EH (cell line): Measurements from ENCODE around the gene HOXD3.

Source experiments
- DNase-seq: peaks from one replicate; pipeline ENCODE4 v3.0.0-alpha.2; 2015; ENCODE audit warnings: low read depth

Gene HOXD3

DNA sequence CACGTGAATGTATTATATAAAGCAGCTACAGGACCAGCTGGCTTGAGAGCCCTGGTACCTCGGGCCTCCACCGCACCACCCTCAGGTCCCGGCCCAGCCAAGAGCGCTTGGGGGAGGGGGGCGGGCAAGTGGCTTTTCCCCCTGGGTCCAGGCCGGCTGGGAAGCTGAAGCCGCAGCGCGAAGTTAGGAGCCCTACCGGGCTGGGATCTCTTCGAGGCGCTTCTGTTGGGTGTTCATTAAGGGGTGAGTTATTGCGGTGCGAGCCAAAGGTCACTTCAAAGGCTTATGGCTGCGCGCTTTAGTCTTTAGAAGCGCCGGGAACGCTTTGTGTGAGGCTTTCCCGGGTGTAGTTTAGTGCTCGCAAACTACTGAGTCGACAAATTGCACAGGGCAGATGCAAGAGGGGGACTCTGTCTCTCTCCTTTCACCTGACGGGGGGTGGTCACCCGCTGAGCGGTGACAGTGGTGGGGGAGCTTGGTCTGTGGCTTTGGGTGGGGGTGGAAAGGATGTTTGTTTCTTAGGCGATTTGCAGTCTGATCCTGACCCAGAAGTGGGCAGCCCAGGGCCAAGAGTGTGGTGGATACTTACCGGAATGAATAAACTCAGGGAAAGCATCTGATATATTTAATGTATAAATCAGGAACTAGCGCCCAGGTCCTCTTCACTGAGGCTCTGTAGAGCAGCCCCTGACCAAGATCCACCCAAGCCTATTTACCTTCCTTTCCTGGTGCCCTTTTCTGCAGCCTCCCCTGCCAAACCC is 6.0 kb downstream of the HOXD3 start:
- DNase-seq = no peak

GRCh38 chr2:176163672-176164056 is 6.6 kb downstream of the HOXD3 start:
- DNase-seq = no peak

GRCh38 chr2:176164201-176164600 is 7.1 kb downstream of the HOXD3 start:
- DNase-seq = no peak

GRCh38 chr2:176164611-176165369 is 7.7 kb downstream of the HOXD3 start:
- no peak for DNase-seq

GRCh38 chr2:176165370-176166050 is 8.4 kb downstream of the HOXD3 start:
- DNase-seq = no peak

- no peak for DNase-seq
Measured at GRCh38 chr2:176166272-176166671, 9.2 kb downstream of the HOXD3 start.

DNA sequence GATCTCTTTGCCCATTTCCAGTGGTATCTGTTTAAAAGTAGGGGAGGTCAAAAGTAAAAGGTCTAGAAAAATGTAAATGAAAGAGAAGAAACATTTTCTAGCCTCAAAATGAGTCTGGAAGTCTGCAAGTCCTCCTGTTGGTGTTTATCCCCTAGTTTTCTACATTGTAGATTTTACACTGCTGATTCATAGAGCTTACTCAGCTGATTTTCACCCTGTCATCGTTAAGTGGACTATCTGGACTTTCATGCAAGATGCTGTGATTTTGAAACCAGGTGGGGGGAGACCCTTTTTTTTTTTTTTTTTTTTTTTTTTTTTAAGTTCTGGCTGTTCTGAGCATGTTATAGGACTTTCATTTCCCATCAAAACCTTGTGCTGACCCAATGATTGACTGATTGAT is 10.3 kb downstream of the HOXD3 start:
- DNase-seq = no peak

DNA sequence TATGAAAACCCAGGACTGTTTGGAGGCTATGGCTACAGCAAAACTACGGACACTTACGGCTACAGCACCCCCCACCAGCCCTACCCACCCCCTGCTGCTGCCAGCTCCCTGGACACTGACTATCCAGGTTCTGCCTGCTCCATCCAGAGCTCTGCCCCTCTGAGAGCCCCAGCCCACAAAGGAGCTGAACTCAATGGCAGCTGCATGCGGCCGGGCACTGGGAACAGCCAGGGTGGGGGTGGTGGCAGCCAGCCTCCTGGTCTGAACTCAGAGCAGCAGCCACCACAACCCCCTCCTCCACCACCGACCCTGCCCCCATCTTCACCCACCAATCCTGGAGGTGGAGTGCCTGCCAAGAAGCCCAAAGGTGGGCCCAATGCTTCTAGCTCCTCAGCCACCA is 12.1 kb downstream of the HOXD3 start:
- no peak for DNase-seq

- no peak for DNase-seq
Measured at GRCh38 chr2:176169711-176170110, 12.6 kb downstream of the HOXD3 start.

DNA sequence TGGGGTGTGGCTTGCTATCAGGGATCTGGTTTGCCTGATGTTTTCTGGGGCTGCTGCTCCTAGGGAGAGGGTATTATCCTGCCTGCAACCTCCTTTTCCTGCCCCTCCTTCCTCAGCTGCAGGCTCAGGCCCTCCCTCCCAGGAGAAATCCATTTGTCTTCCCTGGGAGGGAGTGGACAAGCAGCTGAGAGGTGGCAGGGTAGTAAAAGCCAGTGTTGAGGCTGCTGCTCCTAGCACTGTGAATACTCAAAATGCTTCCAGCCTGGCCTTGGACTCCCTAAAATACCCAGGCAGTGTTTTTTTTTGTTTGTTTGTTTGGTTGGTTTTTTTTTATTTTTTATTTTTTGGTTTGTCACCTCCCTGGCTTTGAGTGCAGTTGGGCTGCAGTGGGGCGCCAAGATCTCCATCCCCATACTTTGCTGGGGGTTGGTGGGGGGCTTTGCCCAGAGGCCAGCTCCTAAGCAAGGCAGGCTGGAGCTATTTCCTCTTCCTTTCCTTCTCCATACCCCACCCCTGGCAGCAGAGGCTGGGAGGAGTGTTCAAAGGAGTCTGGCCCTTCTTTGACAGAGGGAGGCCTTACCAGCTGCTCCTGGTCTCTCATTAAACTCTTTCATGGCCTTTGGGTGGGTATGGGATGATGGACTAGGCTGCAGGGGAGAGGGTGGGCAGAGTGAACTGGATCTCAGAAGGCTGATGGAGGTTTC is 13.6 kb downstream of the HOXD3 start:
- DNase-seq = no peak

DNA sequence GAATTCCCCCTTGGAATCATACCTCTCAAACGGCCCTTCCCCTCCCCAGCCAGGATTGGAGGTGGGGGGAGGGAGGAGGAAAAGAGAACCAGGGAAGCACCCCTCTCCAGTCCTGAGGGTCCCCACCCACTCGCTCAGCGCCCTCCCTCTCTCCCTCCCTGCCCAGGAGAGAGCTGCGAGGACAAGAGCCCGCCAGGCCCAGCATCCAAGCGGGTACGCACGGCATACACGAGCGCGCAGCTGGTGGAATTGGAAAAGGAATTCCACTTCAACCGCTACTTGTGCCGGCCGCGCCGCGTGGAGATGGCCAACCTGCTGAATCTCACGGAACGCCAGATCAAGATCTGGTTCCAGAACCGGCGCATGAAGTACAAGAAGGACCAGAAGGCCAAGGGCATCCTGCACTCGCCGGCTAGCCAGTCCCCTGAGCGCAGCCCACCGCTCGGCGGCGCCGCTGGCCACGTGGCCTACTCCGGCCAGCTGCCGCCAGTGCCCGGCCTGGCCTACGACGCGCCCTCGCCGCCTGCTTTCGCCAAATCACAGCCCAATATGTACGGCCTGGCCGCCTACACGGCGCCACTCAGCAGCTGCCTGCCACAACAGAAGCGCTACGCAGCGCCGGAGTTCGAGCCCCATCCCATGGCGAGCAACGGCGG is 14.4 kb downstream of the HOXD3 start:
- DNase-seq = no peak

DNA sequence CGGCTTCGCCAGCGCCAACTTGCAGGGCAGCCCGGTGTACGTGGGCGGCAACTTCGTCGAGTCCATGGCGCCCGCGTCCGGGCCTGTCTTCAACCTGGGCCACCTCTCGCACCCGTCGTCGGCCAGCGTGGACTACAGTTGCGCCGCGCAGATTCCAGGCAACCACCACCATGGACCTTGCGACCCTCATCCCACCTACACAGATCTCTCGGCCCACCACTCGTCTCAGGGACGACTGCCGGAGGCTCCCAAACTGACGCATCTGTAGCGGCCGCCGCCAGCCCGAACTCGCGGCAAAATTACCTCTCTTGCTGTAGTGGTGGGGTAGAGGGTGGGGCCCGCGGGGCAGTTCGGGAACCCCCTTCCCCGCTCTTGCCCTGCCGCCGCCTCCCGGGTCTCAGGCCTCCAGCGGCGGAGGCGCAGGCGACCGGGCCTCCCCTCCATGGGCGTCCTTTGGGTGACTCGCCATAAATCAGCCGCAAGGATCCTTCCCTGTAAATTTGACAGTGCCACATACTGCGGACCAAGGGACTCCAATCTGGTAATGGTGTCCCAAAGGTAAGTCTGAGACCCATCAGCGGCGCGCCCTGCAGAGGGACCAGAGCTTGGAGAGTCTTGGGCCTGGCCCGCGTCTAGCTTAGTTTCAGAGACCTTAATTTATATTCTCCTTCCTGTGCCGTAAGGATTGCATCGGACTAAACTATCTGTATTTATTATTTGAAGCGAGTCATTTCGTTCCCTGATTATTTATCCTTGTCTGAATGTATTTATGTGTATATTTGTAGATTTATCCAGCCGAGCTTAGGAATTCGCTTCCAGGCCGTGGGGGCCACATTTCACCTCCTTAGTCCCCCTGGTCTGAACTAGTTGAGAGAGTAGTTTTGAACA is 15.1 kb downstream of the HOXD3 start:
- DNase-seq = no peak

DNA sequence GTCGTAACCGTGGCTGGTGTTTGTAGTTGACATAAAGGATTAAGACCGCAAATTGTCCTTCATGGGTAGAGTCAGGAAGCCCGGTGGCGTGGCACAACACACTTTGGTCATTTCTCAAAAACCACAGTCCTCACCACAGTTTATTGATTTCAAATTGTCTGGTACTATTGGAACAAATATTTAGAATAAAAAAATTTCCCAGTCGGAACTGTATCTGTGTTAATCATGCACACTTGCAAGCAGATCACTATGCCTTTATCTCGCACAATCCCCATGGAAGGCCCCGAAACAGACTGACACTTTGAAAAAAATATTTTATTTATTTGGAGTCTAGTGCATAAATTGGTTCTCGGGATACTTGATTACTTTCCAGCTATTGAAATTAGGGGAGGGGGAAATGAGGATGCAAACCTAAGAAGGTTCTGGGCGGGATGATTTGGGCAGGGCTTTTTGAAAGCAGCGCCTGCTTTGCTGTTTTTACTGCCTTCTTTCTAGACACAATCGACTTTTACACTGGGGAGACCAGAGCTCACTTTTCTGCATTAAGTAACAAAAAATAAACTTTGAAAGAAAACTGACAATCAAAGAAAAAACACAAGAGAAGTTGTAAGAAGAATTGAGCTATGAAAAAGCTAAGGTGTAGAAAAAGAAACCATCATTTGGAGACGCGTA is 15.9 kb downstream of the HOXD3 start:
- no peak for DNase-seq

- DNase-seq = no peak
Measured at GRCh38 chr2:176173567-176174381, 16.7 kb downstream of the HOXD3 start.

- DNase-seq = no peak
Measured at GRCh38 chr2:176174382-176174823, 17.3 kb downstream of the HOXD3 start.

- no peak for DNase-seq
Measured at GRCh38 chr2:176174824-176175708, 18.0 kb downstream of the HOXD3 start.

GRCh38 chr2:176175709-176176607 is 18.9 kb downstream of the HOXD3 start:
- DNase-seq = no peak
